ENCODE measurements around the gene CKAP5. TPM values are rescaled to one million over a fixed set of nuclear protein-coding genes. Genes with fewer than 3 reads are reported as not detected.

Gene CKAP5
- total RNA-seq, 8 experiments from 2014 or later, result 37.8 to 127 (median 93.5) TPM

DNA sequence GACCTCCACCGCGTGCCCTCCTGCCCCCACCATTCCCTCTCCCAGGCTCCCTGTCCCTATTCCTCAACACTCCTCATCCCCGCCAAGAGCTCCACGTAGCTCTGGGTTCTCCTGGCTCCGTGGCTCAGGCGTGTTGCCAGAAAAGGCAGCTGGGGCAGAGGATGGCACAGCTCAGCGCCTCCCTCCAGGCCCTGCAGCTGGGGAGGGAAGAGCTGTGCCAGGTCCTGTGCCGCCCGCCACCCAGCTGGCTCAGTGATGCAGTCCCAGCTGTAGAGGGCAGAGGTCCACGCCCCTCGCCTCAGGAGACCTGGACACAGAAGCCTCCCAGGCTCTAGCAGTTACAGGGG is 149.9 kb downstream of the CKAP5 start:
- ATAC-seq (replicated peaks in 6 of 8), result no peak
- Histone ChIP-seq H3K4me1 (replicated peaks in 1 of 2) (peaks cover 11 to 16% of the 10 kb centered on the region in 2 donors), H3K27ac (no peak overlapping the region), H3K4me3 (no peak overlapping the region)
- 80 to 98% (median 80%) methylated on average over 1 to 8 of the region's 11 CpGs; no CpG with 5 or more reads in 7 of the 10 experiments for WGBS, 10 experiments
- in situ Hi-C loops (cut with MboI; ENCODE audit: low pct_unique_long_range_greater_than_20kb in 2 of 9, low sequenced_read_pairs in 9 of 9, unreplicated experiment in 9 of 9), result no loop called here

DNA sequence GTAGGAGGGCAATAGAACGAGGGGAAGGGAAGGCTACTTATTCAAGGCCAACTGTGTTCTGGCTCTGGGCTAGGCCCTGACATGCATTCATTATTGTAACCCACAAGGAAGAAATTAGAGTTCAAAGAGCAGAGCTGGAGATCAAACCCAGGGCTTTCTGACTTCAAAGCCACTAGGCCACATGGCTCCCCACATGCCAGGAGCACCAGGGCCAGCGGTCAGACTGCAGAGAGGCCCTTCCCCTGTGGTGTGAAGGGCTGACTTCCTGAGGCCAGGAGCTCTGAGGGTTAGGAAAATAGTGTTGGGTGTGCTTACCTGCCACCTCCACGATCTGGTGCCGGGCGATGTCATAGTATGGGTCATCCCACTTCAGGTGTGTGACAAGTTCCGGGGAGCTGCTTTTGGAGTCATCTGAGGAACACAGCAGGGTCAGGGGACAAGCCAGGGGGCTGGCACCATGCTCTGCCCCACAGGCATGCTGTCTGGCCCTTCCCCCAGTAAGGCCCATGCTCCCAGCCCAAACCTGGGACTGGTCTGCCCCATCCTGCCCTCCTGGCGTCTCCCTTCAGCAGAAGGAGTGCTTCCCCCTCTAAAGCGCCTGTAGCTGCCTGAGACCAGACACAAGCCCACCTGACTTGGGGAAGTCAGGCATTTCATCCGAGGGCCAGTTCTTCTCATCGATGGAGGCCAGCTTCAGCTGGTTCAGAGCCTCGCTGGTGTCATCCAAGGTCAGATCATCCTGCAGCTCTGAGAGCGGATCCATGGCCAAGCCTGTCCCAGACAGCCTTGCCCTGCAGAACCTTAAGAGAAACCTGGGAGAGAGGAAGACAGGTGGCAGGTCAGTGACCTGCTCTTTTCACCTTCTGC is 150.5 kb downstream of the CKAP5 start:
- Histone ChIP-seq H3K27ac (no peak overlapping the region), H3K4me1 (replicated peaks in 1 of 2) (peaks cover 11 to 16% of the 10 kb centered on the region in 2 donors), H3K4me3 (no peak overlapping the region)
- in situ Hi-C loops (cut with MboI; ENCODE audit: low pct_unique_long_range_greater_than_20kb in 2 of 9, low sequenced_read_pairs in 9 of 9, unreplicated experiment in 9 of 9), result no loop called here
- 70 to 100% (median 82%) methylated on average over 2 to 4 of the region's 12 CpGs; no CpG with 5 or more reads in 7 of the 10 experiments for WGBS, 10 experiments
- ATAC-seq (replicated peaks in 6 of 8), result no peak

DNA sequence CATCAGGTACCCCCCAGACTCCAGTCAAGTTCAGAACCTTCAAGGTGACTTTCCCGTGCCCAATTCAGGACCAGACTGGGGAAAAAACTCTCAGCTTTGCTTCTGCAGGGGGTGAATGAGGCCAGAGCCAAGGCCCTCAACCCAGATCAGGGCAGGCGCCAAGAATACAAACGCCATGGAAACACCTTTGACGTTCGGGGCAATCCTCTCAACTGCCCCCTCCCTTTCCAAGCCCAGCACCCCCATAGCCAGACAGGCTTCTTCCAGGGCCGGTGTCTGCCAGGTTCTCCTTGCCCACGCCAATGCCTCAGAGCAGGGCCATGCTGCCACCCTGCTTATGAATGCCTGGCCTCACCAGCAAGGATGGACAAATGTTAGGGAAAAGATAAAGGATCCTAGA is 151.5 kb downstream of the CKAP5 start:
- in situ Hi-C loops (cut with MboI; ENCODE audit: low pct_unique_long_range_greater_than_20kb in 2 of 9, low sequenced_read_pairs in 9 of 9, unreplicated experiment in 9 of 9), result no loop called here
- H3K4me1 ChIP-seq (replicated peaks in 1 of 2), result peaks cover 9 to 15% of the 10 kb centered on the region in 2 donors
- ATAC-seq (replicated peaks in 6 of 8), result no peak
- no peak overlapping the region for H3K4me3 ChIP-seq
- no peak overlapping the region for H3K27ac ChIP-seq
- 67 to 92% (median 83%) methylated on average over 1 to 2 of the region's 7 CpGs; no CpG with 5 or more reads in 7 of the 10 experiments for WGBS, 10 experiments

DNA sequence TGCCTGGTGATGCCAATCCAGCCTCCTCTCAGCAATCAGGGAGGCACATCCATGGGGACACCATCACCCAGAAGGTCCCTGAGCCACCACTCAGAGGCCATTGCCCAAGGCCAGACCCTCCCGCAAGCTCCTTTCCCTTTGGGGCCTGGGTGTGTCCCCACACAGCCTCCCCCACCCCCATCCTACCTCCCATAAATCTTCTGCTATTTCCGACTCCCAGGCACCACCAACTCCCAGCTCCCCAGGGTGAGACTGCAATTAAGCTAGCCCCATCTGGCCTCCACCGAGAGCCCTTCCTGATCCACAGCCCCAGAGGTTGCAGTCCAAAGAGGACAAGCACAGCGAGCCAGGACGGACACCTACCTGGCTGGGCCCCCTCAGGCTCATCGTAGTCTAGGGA is 152.0 kb downstream of the CKAP5 start:
- no CpG with 5 or more reads among the region's 6 CpGs for WGBS, 10 experiments
- H3K27ac ChIP-seq, result no peak overlapping the region
- no peak overlapping the region for H3K4me3 ChIP-seq
- peaks cover 4 to 10% of the 10 kb centered on the region in 2 donors for H3K4me1 ChIP-seq (replicated peaks in 1 of 2)
- peak in 2 of 8 experiments; percentile 6 to 50 for ATAC-seq (replicated peaks in 6 of 8)
- in situ Hi-C loops (cut with MboI; ENCODE audit: low pct_unique_long_range_greater_than_20kb in 2 of 9, low sequenced_read_pairs in 9 of 9, unreplicated experiment in 9 of 9), result no loop called here

DNA sequence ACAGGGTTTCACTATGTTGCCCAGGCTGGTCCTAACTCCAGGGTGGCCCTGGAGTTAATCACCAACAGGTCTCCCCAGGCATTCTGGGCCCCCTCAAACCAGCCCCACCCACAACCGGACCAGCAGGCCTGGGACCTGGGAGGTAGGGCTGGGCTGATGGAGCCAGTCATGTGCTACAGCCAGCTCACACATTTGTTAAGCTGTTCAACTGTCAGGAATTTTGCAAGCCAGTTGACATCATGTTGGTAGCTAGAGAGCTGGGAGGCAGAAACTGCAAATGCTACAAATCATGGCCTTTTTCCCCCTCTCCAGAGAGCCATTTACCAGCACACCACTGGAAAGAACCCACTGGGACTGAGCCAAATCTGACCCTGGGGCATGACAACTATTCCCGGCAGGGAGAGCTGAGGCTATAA is 152.5 kb downstream of the CKAP5 start:
- in situ Hi-C loops (cut with MboI; ENCODE audit: low pct_unique_long_range_greater_than_20kb in 2 of 9, low sequenced_read_pairs in 9 of 9, unreplicated experiment in 9 of 9), result no loop called here
- Histone ChIP-seq H3K4me3 (no peak overlapping the region), H3K4me1 (replicated peaks in 1 of 2) (peaks cover 0 to 10% of the 10 kb centered on the region in 2 donors), H3K27ac (no peak overlapping the region)
- no CpG with 5 or more reads among the region's 2 CpGs for WGBS, 10 experiments
- peak in 5 of 8 experiments; percentile 15 to 92 (median 68) for ATAC-seq (replicated peaks in 6 of 8)

Other genes starting within 250 kb of the CKAP5 start
- 1 to 10 TPM; 3.9 to 9.8 (median 7.7) TPM for gene HARBI1, start 229.1 kb downstream of the CKAP5 start, total RNA-seq
- gene ATG13, start 228.7 kb downstream of the CKAP5 start, total RNA-seq, result 100 to 1,000 TPM in 1 of 8 experiments, 10 to 100 TPM in 7; 39.9 to 105 (median 65.6) TPM
- 10 to 100 TPM; 15.1 to 48.9 (median 29.9) TPM for gene ARHGAP1, start 145.7 kb downstream of the CKAP5 start, total RNA-seq
- gene ZNF408, start 145.2 kb downstream of the CKAP5 start, total RNA-seq, result 10 to 100 TPM in 7 of 8 experiments, 1 to 10 TPM in 1; 9.5 to 15.6 (median 12.8) TPM
- gene F2, start 127.1 kb downstream of the CKAP5 start, total RNA-seq, result 1 to 10 TPM in 1 of 8 experiments, under 1 TPM in 1, not detected in 6; 0.14 to 1.1 TPM
- 10 to 100 TPM in 1 of 8 experiments, 1 to 10 TPM in 6, under 1 TPM in 1; 0.94 to 27.7 (median 1.7) TPM for gene LRP4, start 72.3 kb upstream of the CKAP5 start, total RNA-seq
- 10 to 100 TPM; 13.2 to 65.9 (median 31.3) TPM for gene CSTPP1, start 90.5 kb upstream of the CKAP5 start, total RNA-seq

Data from motor neuron (in vitro differentiated cells).